K562 (cell line): Measurements from ENCODE around the gene IPPK. TPM values are rescaled to one million over a fixed set of nuclear protein-coding genes. Genes with fewer than 3 reads are reported as not detected.

Experiments used
- ETV6 ChIP-seq, 3 experiments: fragments of 150-350 bp in 1 of 3; sonication (generic) in 1 of 3; formaldehyde crosslinking in 1 of 3; IDR thresholded peaks; 2 replicates each; pipeline versions ENCODE4 v1.6.1 to v1.8.0; 2014 to 2022; ENCODE audit warnings: borderline replicate concordance in 2 of 3, low read depth in 2 of 3, antibody characterized with exemption in 1 of 3, low read length in 1 of 3, mild to moderate bottlenecking in 1 of 3, missing genetic modification reagents in 1 of 3
- GABPA ChIP-seq: fragments of 200-800 bp; sonication (Bioruptor generic); conservative IDR thresholded peaks from 2 replicates; pipeline ENCODE4 v1.6.1; 2016; ENCODE audit warnings: low read depth, missing genetic modification characterization, missing compliant biosample characterization
- GTF3C2 ChIP-seq: IDR thresholded peaks from 3 replicates; pipeline ENCODE4 v1.6.1; 2011; ENCODE audit warnings: borderline replicate concordance, mild to moderate bottlenecking, moderate library complexity; ENCODE audit not compliant: insufficient read length; ENCODE audit errors: extremely low read depth
- HCFC1 ChIP-seq: IDR thresholded peaks from 2 replicates; pipeline ENCODE4 v1.6.1; 2012; ENCODE audit warnings: low read depth, low read length, improper control_type of control experiment
- HMG20B ChIP-seq: fragments of 250-450 bp; sonication (Bioruptor Pico); IDR thresholded peaks from 2 replicates; pipeline ENCODE4 v1.5.0; 2021; ENCODE audit warnings: mild to moderate bottlenecking
- HOXB6 ChIP-seq: fragments of 250-450 bp; sonication (Bioruptor Pico); IDR thresholded peaks from 2 replicates; pipeline ENCODE4 v1.5.1; 2022; ENCODE audit warnings: mild to moderate bottlenecking, borderline replicate concordance
- MCM5 ChIP-seq: fragments of 450-650 bp; IDR thresholded peaks from 2 replicates; pipeline ENCODE4 v1.6.1; 2016; ENCODE audit warnings: low read depth
- NUFIP1 ChIP-seq: fragments of 450-650 bp; IDR thresholded peaks from 2 replicates; pipeline ENCODE4 v1.6.1; 2018; ENCODE audit not compliant: partially characterized antibody
- PRPF4 ChIP-seq: fragments of 200-400 bp; formaldehyde crosslinking; IDR thresholded peaks from one replicate; pipeline ENCODE4 v1.6.1; 2017; ENCODE audit warnings: low read length, low read depth, mild to moderate bottlenecking; ENCODE audit not compliant: insufficient read depth, poor library complexity, severe bottlenecking
- SOX6 ChIP-seq: fragments of 450-650 bp; IDR thresholded peaks from 2 replicates; pipeline ENCODE4 v1.6.1; 2014; ENCODE audit warnings: mild to moderate bottlenecking
- SREBF1 ChIP-seq: fragments of 150-350 bp; IDR thresholded peaks from 2 replicates; pipeline ENCODE4 v1.6.1; 2014; ENCODE audit warnings: antibody characterized with exemption, low read depth, low read length, borderline replicate concordance
- TAF7 ChIP-seq: fragments of 450-650 bp; IDR thresholded peaks from 2 replicates; pipeline ENCODE4 v1.6.1; 2016; ENCODE audit warnings: missing genetic modification characterization, missing compliant biosample characterization
- TAL1 ChIP-seq: fragments of 450-650 bp; IDR thresholded peaks from 2 replicates; pipeline ENCODE4 v1.6.1; 2016; ENCODE audit warnings: mild to moderate bottlenecking
- TBP ChIP-seq: optimal IDR thresholded peaks from 2 replicates; pipeline ENCODE3; 2011; ENCODE audit warnings: low read depth, low read length, improper control_type of control experiment
- USF2 ChIP-seq: sonication (generic); formaldehyde crosslinking; IDR thresholded peaks from 2 replicates; pipeline ENCODE4 v1.5.0; 2020; ENCODE audit warnings: missing genetic modification reagents
- ZBTB43 ChIP-seq: sonication (generic); formaldehyde crosslinking; IDR thresholded peaks from 2 replicates; pipeline ENCODE4 v1.8.0; 2023; ENCODE audit warnings: mild to moderate bottlenecking, missing genetic modification reagents
- ZHX1 ChIP-seq: fragments of 150-350 bp; conservative IDR thresholded peaks from 2 replicates; pipeline ENCODE4 v1.6.1; 2014; ENCODE audit warnings: low read length
- ZNF146 ChIP-seq: IDR thresholded peaks from one replicate; pipeline ENCODE4 v1.6.1; 2018; ENCODE audit warnings: missing compliant biosample characterization; ENCODE audit not compliant: unreplicated experiment
- ZNF197 ChIP-seq: fragments of 200-800 bp; sonication (Bioruptor generic); IDR thresholded peaks from 2 replicates; pipeline ENCODE4 v1.6.1; 2016; ENCODE audit warnings: low read depth, missing genetic modification characterization, missing compliant biosample characterization
- ZNF696 ChIP-seq: fragments of 250-450 bp; sonication (Bioruptor Pico); conservative IDR thresholded peaks from 2 replicates; pipeline ENCODE4 v1.4.0; 2020; ENCODE audit warnings: mild to moderate bottlenecking, moderate library complexity
- polyA plus RNA-seq, 8 experiments: library from polyadenylated mRNA; depleted of rRNA in 4 of 8; stranded (reverse) in 5 of 8; unstranded in 3 of 8; fragments of >200 nt; fragmentation: Nextera tagmentation in 2 of 8; fragmentation: Illumina TruSeq in 1 of 8; extraction: Ambion mirVana in 2 of 8; extraction: Trizol in 1 of 8; gene quantifications; 2 replicates each; pipeline versions ENCODE4 v1.2.1 to v1.2.3, GENCODE V29; 2011 to 2014; ENCODE audit warnings: inconsistent platforms in 1 of 8, missing spikeins in 1 of 8
- total RNA-seq, 7 experiments: library from RNA; depleted of rRNA in 6 of 7; stranded (reverse); fragments of >200 nt in 6 of 7; fragmentation: Illumina TruSeq in 2 of 7; extraction: Trizol in 2 of 7; gene quantifications; 2 replicates each; pipeline versions ENCODE4 v1.2.1 to v1.2.3, GENCODE V29; 2011 to 2021; ENCODE audit warnings: low replicate concordance in 1 of 7

Gene IPPK
- total and polyA plus RNA-seq, 9 of the 15 experiments (the other 6 are each of a cell fraction or from before 2014, with no cell fraction given): 3.1 to 22.2 (median 11.2) TPM

GRCh38 chr9:92669890-92670708, at the start of gene IPPK (continued):
- TF ChIP-seq PRPF4 (no peak), GABPA (peak; percentile 99), ETV6 (IDR thresholded peaks at IDR 0.05; ENCODE audit: borderline replicate concordance in 1 of 2, low read depth in 2 of 2, low read length in 1 of 2) (peak in 1 of 2 experiments; percentile 65; a peak in 1 of 4 replicates), ETV6 (CRISPR knock-in tag; IDR thresholded peaks at IDR 0.05; ENCODE audit: borderline replicate concordance) (no peak), HMG20B (CRISPR knock-in tag) (no peak), HOXB6 (CRISPR knock-in tag) (no peak), HCFC1 (peak; percentile 92), TAL1 (no peak), GTF3C2 (no peak), ZNF197 (CRISPR knock-in tag) (no peak), TBP (peak; percentile 81), ZBTB43 (CRISPR knock-in tag) (no peak), TAF7 (peak; percentile 52; the same call in 1 of the 2 replicates), ZNF696 (CRISPR knock-in tag) (no peak), MCM5 (no peak), SOX6 (0 out of 2 replicates have a peak, but pooled peaks have one; percentile 43), ZHX1 (no peak), NUFIP1 (no peak), SREBF1 (no peak), ZNF146 (no peak), USF2 (no peak)
